ENCODE measurements around the gene LY86.

DNA sequence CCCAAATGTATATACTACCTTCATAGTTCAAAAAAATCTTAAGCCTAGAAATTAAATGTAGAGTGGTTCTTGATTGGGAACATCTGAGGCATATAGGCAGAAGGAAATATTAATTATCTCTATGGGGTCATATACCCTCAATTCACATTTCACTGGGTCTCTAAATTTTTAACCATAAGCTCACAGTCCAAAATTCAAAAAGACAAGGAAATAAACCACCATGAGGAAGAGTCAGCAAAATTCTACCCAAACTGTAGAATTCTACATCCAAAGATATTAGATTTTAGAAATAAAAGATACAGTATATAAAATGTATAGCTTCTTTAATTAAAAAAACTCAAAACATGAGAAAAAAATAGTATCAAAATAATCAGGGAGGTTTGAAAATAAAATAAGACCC, 15.5 kb downstream of the LY86 start:
- TF ChIP-seq, protein P1, sequence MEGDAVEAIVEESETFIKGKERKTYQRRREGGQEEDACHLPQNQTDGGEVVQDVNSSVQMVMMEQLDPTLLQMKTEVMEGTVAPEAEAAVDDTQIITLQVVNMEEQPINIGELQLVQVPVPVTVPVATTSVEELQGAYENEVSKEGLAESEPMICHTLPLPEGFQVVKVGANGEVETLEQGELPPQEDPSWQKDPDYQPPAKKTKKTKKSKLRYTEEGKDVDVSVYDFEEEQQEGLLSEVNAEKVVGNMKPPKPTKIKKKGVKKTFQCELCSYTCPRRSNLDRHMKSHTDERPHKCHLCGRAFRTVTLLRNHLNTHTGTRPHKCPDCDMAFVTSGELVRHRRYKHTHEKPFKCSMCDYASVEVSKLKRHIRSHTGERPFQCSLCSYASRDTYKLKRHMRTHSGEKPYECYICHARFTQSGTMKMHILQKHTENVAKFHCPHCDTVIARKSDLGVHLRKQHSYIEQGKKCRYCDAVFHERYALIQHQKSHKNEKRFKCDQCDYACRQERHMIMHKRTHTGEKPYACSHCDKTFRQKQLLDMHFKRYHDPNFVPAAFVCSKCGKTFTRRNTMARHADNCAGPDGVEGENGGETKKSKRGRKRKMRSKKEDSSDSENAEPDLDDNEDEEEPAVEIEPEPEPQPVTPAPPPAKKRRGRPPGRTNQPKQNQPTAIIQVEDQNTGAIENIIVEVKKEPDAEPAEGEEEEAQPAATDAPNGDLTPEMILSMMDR (IDR thresholded peaks at IDR 0.05): no peak
- no peak for TF ChIP-seq ZNF396 (CRISPR knock-in tag; IDR thresholded peaks at IDR 0.05; ENCODE audit: borderline replicate concordance)

Measured in WTC11 (cell line).